Duodenal mucosa (tissue), 2 donors: Measurements from ENCODE around the gene PRC1.

Experiments used
- H3K27ac ChIP-seq: one replicate; pipeline ENCODE4 v1.7.0; 2013; ENCODE audit warnings: low read depth, low read length
- H3K27me3 ChIP-seq, 2 donors: one replicate each; pipeline ENCODE4 v1.7.0; 2013; ENCODE audit warnings: low read length in 2 of 2, control low read depth in 1 of 2; ENCODE audit not compliant: insufficient read depth in 2 of 2, control insufficient read depth in 1 of 2
- H3K36me3 ChIP-seq, 2 donors: one replicate each; pipeline ENCODE4 v1.7.0; 2013; ENCODE audit warnings: low read length in 2 of 2, control low read depth in 1 of 2; ENCODE audit not compliant: insufficient read depth in 2 of 2, control insufficient read depth in 1 of 2
- H3K4me1 ChIP-seq, 2 donors: one replicate each; pipeline ENCODE4 v1.7.0; 2013; ENCODE audit warnings: low read length in 2 of 2, control low read depth in 1 of 2; ENCODE audit not compliant: insufficient read depth in 2 of 2, control insufficient read depth in 1 of 2
- H3K4me3 ChIP-seq, 2 donors: one replicate each; pipeline ENCODE4 v1.7.0; 2013; ENCODE audit warnings: low read length in 2 of 2, low read depth in 1 of 2
- H3K9ac ChIP-seq, 2 donors: one replicate each; pipeline ENCODE4 v1.7.0; 2013; ENCODE audit warnings: low read length in 2 of 2, low read depth in 1 of 2
- H3K9me3 ChIP-seq, 2 donors: one replicate each; pipeline ENCODE4 v1.7.0; 2013; ENCODE audit warnings: low read length in 2 of 2, control low read depth in 1 of 2; ENCODE audit not compliant: control insufficient read depth in 1 of 2

The PRC1 gene

DNA sequence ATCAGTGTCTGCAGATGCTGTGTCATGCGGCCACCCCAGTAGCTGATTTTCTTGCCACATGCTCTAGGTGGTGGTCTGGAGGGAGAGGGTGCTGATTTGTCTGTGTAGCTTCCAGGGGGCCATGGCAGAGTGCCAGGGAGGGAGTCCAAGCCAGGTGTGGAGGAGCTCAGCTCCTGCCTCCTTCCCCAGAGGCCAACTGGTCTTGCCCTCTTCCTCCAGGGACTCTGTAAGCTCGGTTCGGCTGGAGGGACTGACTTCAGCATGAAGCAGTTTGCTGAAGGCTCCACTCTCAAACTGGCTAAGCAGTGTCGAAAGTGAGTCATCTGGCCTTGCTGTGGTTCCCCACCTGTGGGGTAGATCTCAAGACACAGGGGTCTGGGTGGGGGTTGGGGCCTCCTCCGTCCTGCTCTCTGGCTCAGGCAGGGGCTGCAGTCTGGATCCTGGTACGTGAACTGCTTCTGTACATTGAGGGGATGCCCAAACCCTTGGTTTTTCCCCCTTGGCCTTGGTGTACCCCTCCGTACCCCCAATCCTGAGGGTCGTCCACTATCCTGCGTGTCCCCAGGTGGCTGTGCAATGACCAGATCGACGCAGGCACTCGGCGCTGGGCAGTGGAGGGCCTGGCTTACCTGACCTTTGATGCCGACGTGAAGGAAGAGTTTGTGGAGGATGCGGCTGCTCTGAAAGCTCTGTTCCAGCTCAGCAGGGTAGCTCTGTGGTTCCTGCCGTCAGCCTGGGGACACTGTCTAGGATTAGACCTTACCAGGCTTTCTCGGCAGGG, 46.6 kb downstream of the PRC1 start:
- Histone ChIP-seq H3K4me1 (no peaks in the 10 kb centered on the region), H3K9me3 (no peaks in the 10 kb centered on the region), H3K4me3 (no peak overlapping the region), H3K9ac (no peak overlapping the region), H3K27ac (no peak overlapping the region), H3K36me3 (peaks cover 27 to 87% of the 10 kb centered on the region in 2 donors), H3K27me3 (no peaks in the 10 kb centered on the region)

DNA sequence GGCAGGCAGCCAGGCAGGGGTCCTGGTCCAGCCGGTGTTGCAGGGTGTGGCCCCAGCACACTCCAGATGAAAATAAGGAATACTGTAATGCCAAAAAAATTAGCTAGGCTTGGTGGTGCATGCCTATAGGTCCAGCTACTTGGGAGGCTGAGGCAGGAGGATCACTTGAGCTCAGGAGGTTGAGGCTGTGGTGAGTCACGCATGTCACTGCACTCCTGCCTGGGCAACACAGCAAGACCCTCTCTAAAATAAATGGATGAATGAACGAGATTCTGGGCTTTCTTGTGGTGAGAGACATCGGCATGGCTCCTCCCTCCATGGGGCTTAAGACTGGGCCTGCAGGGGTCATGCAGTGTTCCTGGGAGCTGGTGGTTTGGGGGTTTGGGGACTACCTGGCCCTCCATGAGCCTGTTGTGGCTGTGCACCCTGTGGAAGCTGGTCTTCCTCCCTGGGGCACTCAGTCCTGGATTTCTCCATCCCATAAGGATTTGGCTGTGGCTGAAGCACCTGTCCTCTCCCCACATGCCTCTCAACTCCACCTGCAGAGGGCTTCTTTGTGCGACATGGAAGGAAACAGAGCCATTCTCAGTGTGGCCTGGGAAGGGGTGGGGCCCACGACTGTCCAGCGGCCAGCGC, 47.3 kb downstream of the PRC1 start:
- H3K9ac ChIP-seq: no peak overlapping the region
- H3K9me3 ChIP-seq: no peaks in the 10 kb centered on the region
- H3K4me1 ChIP-seq: no peaks in the 10 kb centered on the region
- H3K27me3 ChIP-seq: no peaks in the 10 kb centered on the region
- peaks cover 34 to 88% of the 10 kb centered on the region in 2 donors for H3K36me3 ChIP-seq
- no peak overlapping the region for H3K4me3 ChIP-seq
- no peak overlapping the region for H3K27ac ChIP-seq

DNA sequence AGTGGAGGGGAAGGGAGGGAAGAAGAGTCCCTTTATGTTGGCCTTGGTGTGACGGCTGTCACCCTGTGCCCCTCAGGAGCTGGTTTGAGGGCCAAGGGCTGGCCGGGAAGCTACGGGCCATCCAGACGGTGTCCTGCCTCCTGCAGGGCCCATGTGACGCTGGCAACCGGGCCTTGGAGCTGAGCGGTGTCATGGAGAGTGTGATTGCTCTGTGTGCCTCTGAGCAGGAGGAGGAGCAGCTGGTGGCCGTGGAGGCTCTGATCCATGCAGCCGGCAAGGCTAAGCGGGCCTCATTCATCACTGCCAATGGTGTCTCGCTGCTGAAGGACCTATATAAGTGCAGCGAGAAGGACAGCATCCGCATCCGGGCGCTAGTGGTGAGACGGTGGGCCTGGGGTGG, 47.8 kb downstream of the PRC1 start:
- no peak overlapping the region for H3K9ac ChIP-seq
- no peaks in the 10 kb centered on the region for H3K27me3 ChIP-seq
- H3K36me3 ChIP-seq: peaks cover 37 to 84% of the 10 kb centered on the region in 2 donors
- no peak overlapping the region for H3K27ac ChIP-seq
- no peaks in the 10 kb centered on the region for H3K9me3 ChIP-seq
- H3K4me3 ChIP-seq: no peak overlapping the region
- no peaks in the 10 kb centered on the region for H3K4me1 ChIP-seq

- Histone ChIP-seq H3K9ac (no peak overlapping the region), H3K36me3 (peaks cover 42 to 84% of the 10 kb centered on the region in 2 donors), H3K27ac (no peak overlapping the region), H3K4me1 (no peaks in the 10 kb centered on the region), H3K4me3 (no peak overlapping the region), H3K9me3 (no peaks in the 10 kb centered on the region), H3K27me3 (no peaks in the 10 kb centered on the region)
Observed at GRCh38 chr15:90945091-90945490, 49.2 kb downstream of the PRC1 start.

DNA sequence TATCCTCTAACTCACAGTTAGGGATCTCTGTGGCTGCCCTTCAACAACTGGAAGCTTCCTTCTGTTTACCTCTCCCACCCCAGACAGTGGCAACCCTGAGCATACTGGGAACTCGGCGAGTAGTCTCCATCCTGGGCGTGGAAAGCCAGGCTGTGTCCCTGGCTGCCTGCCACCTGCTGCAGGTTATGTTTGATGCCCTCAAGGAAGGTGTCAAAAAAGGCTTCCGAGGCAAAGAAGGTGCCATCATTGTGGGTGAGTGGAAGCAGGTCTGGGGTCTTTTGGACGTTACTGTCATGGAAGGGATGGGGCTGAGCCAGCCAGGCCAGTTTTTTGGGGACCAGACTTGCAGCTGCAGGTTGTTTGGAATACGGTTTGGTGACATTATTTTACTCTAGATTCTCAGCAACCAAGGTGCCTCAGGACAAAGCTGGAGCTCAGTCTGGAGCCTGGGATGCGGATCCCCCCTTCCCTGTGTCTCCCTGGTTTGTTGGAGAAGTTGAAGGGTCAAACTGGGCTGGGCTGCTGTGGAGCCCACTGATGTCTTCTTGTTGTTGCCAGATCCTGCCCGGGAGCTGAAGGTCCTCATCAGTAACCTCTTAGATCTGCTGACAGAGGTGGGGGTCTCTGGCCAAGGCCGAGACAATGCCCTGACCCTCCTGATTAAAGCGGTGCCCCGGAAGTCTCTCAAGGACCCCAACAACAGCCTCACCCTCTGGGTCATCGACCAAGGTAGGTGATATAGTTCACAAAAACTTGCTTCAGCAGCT, 51.8 kb downstream of the PRC1 start:
- no peak overlapping the region for H3K9ac ChIP-seq
- peaks cover 50 to 74% of the 10 kb centered on the region in 2 donors for H3K36me3 ChIP-seq
- H3K4me1 ChIP-seq: no peaks in the 10 kb centered on the region
- no peaks in the 10 kb centered on the region for H3K27me3 ChIP-seq
- no peak overlapping the region for H3K27ac ChIP-seq
- H3K4me3 ChIP-seq: no peak overlapping the region
- no peaks in the 10 kb centered on the region for H3K9me3 ChIP-seq

DNA sequence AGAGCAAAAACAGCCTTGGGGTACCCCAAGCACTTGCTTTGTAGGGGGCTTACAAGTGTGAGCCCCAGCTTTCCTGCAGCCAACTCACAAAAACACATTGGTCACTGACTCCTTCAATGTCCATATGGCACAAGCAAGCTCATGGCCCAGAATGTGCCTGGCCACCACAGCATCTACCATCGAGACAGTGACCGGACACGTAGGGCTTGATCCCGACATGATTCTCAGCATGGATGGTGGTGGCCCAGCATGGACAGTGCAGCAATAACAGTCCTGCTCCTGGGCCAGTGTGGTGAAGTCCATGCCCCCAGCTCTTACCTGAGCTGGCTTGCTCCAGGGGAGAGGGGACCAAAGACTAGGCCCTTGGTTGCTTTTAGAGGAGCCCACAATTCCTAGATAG, 53.3 kb downstream of the PRC1 start:
- no peak overlapping the region for H3K27ac ChIP-seq
- H3K9ac ChIP-seq: no peak overlapping the region
- no peaks in the 10 kb centered on the region for H3K9me3 ChIP-seq
- peaks cover 5 to 8% of the 10 kb centered on the region in 2 donors for H3K4me1 ChIP-seq
- no peak overlapping the region for H3K4me3 ChIP-seq
- peaks cover 47 to 60% of the 10 kb centered on the region in 2 donors for H3K36me3 ChIP-seq
- H3K27me3 ChIP-seq: no peaks in the 10 kb centered on the region

GRCh38 chr15:90939756-90940155, 54.6 kb downstream of the PRC1 start:
- no peaks in the 10 kb centered on the region for H3K9me3 ChIP-seq
- no peak overlapping the region for H3K9ac ChIP-seq
- H3K27me3 ChIP-seq: no peaks in the 10 kb centered on the region
- H3K27ac ChIP-seq: no peak overlapping the region
- peaks cover 42 to 55% of the 10 kb centered on the region in 2 donors for H3K36me3 ChIP-seq
- H3K4me3 ChIP-seq: no peak overlapping the region
- H3K4me1 ChIP-seq: peaks cover 12% of the 10 kb centered on the region in 2 donors

GRCh38 chr15:90938261-90938660, 56.1 kb downstream of the PRC1 start:
- no peaks in the 10 kb centered on the region for H3K27me3 ChIP-seq
- H3K9me3 ChIP-seq: no peaks in the 10 kb centered on the region
- peaks cover 21 to 22% of the 10 kb centered on the region in 2 donors for H3K4me1 ChIP-seq
- H3K27ac ChIP-seq: no peak overlapping the region
- no peak overlapping the region for H3K4me3 ChIP-seq
- H3K9ac ChIP-seq: no peak overlapping the region
- peaks cover 37 to 41% of the 10 kb centered on the region in 2 donors for H3K36me3 ChIP-seq

DNA sequence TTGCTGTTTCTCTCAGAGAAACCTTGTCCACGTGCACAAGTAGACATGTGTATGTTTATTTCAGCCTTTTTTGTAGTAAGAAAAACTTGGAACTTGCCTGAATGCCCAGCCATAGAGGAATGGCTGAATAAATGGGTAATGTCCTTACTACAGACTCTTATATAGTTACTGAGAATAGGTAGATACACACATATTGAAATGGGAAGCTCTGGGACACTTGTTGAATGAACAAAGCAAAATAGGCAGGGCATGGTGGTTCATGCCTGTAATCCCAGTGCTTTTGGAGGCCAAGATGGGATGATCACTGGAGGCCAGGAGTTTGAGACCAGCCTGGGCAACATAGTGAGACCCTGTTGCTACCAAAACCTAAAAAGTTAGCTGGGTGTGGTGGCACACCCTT, 57.5 kb downstream of the PRC1 start:
- Histone ChIP-seq H3K9me3 (no peaks in the 10 kb centered on the region), H3K4me1 (peaks cover 24 to 30% of the 10 kb centered on the region in 2 donors), H3K4me3 (no peak overlapping the region), H3K27me3 (no peaks in the 10 kb centered on the region), H3K9ac (no peak overlapping the region), H3K27ac (no peak overlapping the region), H3K36me3 (peaks cover 26 to 27% of the 10 kb centered on the region in 2 donors)
